IPS-18c (cell line): ENCODE data around the gene SNED1.

Experiments
- H3K4me3 ChIP-seq: 2 replicates; pipeline ENCODE4 v1.7.0; 2013; ENCODE audit warnings: low read depth, mild to moderate bottlenecking, low read length, moderate library complexity; ENCODE audit not compliant: insufficient read depth
- H3K9me3 ChIP-seq: one replicate; pipeline ENCODE4 v1.6.1; 2013; ENCODE audit warnings: mild to moderate bottlenecking, low read length, moderate library complexity; ENCODE audit not compliant: control insufficient read depth, insufficient read depth

The SNED1 gene

GRCh38 chr2:240985881-240986786, 12.3 kb upstream of the SNED1 start:
- H3K4me3 ChIP-seq, result no peak overlapping the region

GRCh38 chr2:240986787-240987411, 11.5 kb upstream of the SNED1 start:
- H3K4me3 ChIP-seq, result no peak overlapping the region
- H3K9me3 ChIP-seq, result no peaks in the 10 kb centered on the region

More at GRCh38 chr2:240985881-240986786, 12.3 kb upstream of the SNED1 start:
- H3K9me3 ChIP-seq, result no peaks in the 10 kb centered on the region

DNA sequence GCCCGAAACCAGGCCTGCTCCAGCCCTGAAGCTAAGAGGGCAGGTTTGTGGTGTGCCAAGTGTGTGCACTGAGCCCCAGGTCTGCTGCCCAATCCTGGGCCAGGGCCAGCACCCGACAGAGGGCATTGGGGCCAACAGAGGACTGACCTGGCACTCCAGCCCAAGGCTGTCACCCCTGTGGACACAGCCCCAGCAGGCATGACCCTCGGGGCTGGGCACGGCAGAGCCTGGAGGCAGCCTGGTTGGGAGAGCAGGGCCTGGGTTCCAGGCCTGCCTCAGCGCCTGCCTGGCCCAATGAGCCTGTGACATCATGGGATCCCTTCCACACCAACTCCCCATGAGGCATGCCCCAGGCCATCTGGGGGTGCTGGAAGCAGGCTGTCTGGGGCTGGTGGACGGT, 10.8 kb upstream of the SNED1 start:
- Histone ChIP-seq H3K4me3 (no peak overlapping the region), H3K9me3 (no peaks in the 10 kb centered on the region)

DNA sequence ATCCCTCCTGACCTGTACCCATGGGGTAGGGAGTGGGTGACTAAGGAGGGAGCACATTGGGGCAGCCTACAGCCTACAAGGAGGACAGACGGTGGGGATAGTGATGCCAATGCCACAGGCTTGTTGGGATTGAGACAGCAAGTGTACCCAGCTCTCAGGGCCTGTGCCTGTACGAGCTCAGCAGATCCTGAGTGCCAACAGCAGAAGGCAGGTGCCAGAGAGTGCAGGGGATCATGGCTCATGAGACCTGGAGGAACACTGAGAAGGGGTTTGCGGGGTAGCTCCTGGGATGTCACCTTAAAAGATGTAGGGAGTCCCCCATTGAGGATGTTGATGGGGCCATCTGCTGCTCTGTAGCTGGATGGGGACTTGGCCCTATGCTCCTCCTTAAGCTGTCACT, 10.3 kb upstream of the SNED1 start:
- no peak overlapping the region for H3K4me3 ChIP-seq
- H3K9me3 ChIP-seq, result no peaks in the 10 kb centered on the region

DNA sequence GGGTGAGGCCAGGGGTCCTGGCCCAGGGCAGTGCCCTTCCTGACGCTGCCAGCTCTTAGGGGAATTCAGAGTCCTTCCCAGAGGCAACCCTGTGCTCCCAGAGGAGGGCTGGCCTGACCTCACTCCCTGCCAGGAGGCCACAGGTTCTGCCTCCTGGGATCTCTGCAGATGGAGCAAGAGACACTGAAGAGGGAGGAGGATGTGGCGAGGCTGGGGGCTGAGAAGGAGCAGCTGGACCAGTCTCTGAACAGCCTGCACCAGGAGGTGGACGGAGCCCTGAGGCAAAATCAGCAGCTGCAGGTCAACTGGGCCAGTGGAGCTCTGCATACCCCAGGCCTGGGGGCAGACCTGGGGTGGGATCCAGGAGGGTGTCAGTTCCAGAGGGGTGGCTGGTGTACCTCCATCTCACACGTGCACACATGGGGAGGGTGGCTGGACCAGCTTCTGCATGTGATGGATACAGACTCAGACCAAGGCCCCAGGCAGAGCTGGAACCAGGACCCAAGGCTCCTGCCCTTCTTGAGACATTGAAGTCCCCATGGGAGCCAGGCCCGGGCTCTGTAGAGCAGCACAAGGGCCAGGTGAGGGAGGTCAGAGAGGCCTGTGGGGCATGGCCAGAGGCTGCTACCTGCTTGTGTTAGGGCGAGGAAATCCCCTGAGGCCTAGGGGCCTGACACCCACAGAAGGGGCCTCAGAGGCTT, 9.7 kb upstream of the SNED1 start:
- H3K9me3 ChIP-seq, result no peaks in the 10 kb centered on the region

GRCh38 chr2:240989451-240990265, 8.8 kb upstream of the SNED1 start:
- H3K9me3 ChIP-seq, result no peaks in the 10 kb centered on the region
- H3K4me3 ChIP-seq, result no peak overlapping the region

More for the DNA sequence above, 9.7 kb upstream of the SNED1 start:
- H3K4me3 ChIP-seq, result no peak overlapping the region

DNA sequence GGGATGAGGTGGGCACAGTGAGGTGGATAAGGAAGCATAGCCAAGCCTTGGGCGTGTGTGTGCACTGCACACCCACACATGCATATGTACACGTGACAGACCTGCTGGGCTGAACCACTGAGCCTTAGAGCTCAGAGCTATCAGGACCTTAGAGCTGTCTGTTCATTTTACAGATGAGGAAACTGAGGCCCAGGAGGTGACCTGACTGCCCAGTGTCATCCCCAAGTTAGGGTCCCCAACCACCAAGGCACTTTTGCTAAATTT, 8.2 kb upstream of the SNED1 start:
- no peaks in the 10 kb centered on the region for H3K9me3 ChIP-seq
- H3K4me3 ChIP-seq, result no peak overlapping the region

DNA sequence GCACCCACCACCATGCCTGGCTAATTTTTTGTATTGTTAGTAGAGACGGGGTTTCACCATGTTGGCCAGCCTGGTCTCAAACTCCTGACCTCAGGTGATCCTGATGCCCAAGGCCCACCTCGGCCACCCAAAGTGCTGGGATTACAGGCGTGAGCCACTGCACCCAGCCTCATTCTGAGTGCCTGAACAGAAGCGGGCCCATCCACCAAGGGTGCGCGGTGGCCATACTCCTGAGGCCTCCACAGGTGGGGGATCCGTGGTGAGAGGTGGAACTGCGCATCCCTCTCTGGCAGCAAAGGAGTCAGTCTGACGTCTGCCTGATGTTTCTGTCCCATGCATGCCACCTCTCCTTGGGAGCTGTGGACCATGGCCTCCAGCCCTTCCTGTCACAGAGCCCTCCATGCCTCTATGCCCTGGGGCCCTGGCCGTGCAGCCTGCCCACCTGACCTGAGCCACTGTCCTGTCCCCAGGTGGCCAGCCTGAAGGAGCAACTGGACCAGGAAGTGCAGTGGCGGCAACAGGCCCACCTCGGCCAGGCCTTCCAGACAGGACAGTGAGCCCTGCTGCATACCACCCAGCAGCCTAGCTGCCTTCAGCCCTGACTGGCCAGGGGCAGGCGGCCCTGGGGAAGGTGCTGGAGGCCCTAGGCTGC, 7.6 kb upstream of the SNED1 start:
- Histone ChIP-seq H3K9me3 (no peaks in the 10 kb centered on the region), H3K4me3 (no peak overlapping the region)

DNA sequence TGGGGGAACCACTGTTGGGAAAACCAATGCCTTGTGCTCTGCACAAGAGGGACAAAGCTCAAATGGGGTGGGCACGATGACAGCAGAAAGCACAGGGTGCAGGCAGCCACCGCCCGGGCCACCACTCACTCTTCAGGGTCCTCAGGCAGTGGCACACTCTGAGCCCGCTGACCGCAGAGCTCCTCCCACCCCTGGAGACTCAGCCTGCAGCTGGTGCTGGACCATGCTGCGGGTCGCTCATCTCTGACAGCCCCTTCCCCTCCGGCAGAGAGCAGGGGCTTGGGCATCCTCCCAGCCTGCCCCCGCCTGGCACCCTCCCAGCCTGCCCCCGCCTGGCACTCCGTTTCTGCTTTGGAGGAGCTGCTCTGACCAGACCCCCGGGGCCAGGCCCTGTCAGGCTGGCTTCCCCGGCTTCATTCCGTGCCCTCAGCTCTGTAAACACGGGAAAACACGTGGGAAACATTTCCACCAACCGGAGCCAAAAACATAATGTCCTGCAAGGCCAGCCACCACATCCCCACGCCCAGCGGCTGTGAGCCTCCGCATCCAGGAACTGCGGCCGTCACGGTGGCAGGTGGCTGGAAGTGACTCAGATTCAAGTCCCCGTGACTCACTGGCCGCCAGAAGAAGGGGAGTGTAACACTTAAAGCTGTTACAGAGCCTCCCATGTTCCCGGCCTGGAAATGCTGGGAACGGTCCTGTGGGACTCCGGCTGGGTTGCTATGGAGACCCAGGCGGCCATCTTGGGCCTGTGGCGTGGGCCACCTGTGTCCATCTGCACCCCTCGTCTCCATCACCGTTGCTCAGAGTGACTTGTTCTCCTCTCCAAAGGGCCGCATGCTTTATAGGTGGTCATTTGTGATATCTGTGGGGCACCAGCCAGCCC, 6.8 kb upstream of the SNED1 start:
- H3K9me3 ChIP-seq, result no peaks in the 10 kb centered on the region
- no peak overlapping the region for H3K4me3 ChIP-seq

- H3K9me3 ChIP-seq, result no peaks in the 10 kb centered on the region
- H3K4me3 ChIP-seq, result no peak overlapping the region
Observed at GRCh38 chr2:240992572-240993291, 5.7 kb upstream of the SNED1 start.

DNA sequence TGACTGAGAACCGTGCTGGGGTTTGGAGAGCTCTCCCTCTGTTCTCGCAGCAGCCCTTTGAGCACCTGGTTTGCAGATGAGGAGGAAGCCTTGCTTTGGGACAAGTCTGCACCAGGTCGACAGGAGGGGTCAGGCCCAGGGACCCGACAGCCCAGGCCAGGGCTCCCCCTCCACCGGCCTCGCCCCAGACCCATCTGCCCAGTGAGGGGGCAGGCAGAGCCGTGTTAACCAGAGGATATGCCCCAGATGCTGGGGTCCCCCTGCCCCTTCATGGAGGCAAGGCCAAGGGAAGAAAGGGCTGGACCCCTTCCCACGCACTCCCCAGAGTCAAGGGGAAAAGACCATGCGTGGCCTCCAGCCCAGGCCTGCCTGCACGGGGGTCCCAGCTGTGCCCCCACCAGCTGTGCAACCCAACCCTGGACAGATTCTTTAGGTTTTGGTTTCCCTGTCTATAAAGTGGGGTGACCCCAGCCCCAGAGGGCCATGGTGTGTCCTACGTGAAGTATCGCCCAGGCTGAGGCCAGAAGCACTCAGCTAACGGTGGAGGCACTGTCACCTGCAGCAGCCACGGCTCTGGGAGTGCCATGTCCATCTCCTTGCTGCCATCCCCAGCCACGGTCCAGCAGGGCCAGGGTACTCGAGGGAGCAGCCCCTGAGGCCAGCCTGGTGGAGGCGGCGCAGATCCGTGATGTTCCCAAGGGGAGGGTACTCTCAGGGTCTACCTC, 4.8 kb upstream of the SNED1 start:
- H3K9me3 ChIP-seq, result no peaks in the 10 kb centered on the region
- no peak overlapping the region for H3K4me3 ChIP-seq

DNA sequence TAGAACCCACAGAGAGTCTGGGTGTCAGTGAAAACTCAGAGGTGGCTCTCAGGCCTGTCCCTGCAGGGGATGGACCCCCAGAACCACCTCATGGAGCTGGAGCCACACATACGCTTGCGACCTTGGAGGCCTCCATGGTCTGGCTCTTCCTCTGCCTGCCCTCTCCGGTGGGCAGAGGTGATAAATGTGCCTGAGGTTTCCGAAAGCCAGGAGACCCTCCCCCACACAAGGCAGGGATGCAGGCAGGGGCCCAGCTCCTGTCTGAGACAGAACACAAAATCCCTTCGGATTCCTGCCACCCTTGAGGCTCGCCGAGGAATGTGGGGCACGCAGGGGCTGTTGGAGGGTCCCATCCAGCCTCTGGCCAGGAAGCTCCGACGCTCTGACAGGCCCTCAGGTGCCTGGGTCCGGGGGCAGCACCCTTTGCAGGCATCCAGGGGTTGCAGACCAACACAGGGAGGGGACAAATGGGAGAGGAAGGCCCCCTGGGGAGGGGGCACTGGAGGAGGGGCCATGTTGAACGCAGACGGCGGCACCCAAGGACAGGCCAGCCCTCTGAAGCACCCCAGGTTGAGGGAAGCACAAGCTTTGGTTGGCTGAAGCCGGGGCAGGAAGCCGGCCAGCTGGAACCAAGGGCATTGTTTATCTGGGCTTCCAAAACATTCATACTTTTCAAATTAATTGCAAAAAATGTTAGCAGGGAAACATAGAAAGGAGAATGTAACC, 4.1 kb upstream of the SNED1 start:
- no peaks in the 10 kb centered on the region for H3K9me3 ChIP-seq
- no peak overlapping the region for H3K4me3 ChIP-seq

DNA sequence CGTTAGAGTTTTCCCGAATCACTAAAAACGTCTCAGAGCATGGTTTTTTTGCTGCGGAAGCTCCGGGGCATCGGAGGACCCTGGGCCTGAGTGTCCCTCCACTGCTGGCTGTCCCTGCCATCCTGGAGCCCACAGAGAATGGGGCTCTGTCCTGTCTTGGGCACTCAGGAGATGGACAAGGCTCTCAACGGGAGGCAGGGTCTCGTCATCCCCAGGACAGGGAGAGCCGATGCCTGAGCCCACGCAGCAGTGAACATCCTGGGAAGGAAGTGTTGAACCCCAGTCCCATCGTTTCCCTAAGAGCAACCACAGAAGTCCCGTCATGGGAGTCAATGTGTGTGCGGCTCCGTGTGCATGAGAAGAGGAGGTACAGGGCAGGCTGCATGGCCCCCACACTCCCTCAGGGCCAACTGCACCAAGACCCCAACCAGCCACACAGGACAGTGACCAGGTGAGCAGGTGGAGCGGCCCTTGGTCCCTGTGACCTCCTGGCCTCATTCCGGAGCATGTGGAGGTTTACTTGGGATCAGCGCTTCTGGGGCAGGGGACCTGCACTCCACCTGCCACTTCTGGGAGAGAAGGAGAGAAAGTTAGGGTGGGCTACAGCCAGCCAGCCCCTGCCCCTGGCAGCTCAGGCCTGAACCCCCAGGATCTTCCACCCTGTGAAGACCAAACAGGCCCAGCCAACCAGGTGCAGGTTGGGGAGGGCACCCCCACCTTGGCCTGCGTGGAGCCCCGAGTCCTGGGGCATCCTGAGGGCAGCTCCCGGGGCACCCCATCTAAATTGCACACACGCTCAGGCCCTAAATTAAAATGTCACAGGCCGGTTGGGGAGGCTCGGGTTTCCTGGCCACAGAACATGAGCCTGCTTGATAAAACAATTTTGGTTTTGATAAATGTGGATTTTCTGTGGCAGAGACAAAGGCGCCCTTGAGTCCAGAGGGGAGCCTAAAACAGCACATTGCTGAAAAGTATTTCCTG, 3.1 kb upstream of the SNED1 start:
- Histone ChIP-seq H3K9me3 (no peaks in the 10 kb centered on the region), H3K4me3 (no peak overlapping the region)
